SK-N-SH (cell line): ENCODE results near the gene DQX1. TPM values are rescaled to one million over a fixed set of nuclear protein-coding genes. Genes with fewer than 3 reads are reported as not detected.

Experiments used
- CTCF ChIA-PET: fragments of 300-600, 350-600 bp; formaldehyde crosslinking; extraction: SDS; loops from one replicate; lab custom pipeline; 2021; lab: Yijun Ruan, JAX
- POLR2A ChIA-PET: fragments of 350-600 bp; sonication (Branson Sonifier 250); formaldehyde crosslinking; extraction: SDS; loops from one replicate; lab custom pipeline; 2020; ENCODE audit warnings: antibody characterized with exemption, inconsistent platforms; lab: Yijun Ruan, JAX
- DNase-seq: peaks from one replicate; pipeline ENCODE4 v3.0.0; 2012
- H2AFZ ChIP-seq: fragments of 200-600 bp; sonication (generic); 2 replicates; pipeline ENCODE4 v1.8.1; 2016; ENCODE audit warnings: antibody characterized with exemption, mild to moderate bottlenecking, low read depth
- H3F3A ChIP-seq: fragments of 200-600 bp; sonication (generic); replicated peaks from 2 replicates; pipeline ENCODE3; 2016; ENCODE audit warnings: antibody characterized with exemption, mild to moderate bottlenecking; ENCODE audit not compliant: insufficient read depth
- H3K27ac ChIP-seq, 2 experiments: fragments of 200-500 bp in 1 of 2; fragments of 200-600 bp in 1 of 2; sonication (Bioruptor generic) in 1 of 2; sonication (generic), shearing (Covaris generic) in 1 of 2; 2 replicates each; pipeline versions ENCODE4 v1.5.1 to v1.6.1; 2014 to 2016; ENCODE audit warnings: low read depth in 2 of 2, inconsistent platforms in 1 of 2, low read length in 1 of 2, mild to moderate bottlenecking in 1 of 2, mixed read lengths in 1 of 2
- H3K27me3 ChIP-seq: fragments of 200-600 bp; sonication (generic), shearing (Covaris generic); 2 replicates; pipeline ENCODE4 v1.6.1; 2016; ENCODE audit warnings: mixed run types; ENCODE audit not compliant: insufficient read depth
- H3K36me3 ChIP-seq, 2 experiments: fragments of 200-500 bp in 1 of 2; fragments of 200-600 bp in 1 of 2; sonication (Bioruptor generic) in 1 of 2; sonication (generic) in 1 of 2; replicated peaks in 1 of 2; 2 replicates each; pipeline versions ENCODE3 to v1.5.1; 2014 to 2016; ENCODE audit warnings: low read length in 1 of 2, mild to moderate bottlenecking in 1 of 2; ENCODE audit not compliant: insufficient read depth in 2 of 2, control insufficient read depth in 1 of 2
- H3K4me1 ChIP-seq, 2 experiments: fragments of 200-500 bp in 1 of 2; fragments of 200-600 bp in 1 of 2; sonication (Bioruptor generic) in 1 of 2; sonication (generic), shearing (Covaris generic) in 1 of 2; 2 replicates each; pipeline versions ENCODE4 v1.5.1 to v1.6.1; 2014 to 2016; ENCODE audit warnings: low read depth in 1 of 2, low read length in 1 of 2, mixed run types in 1 of 2; ENCODE audit not compliant: insufficient read depth in 2 of 2, control insufficient read depth in 1 of 2
- H3K4me2 ChIP-seq: fragments of 200-600 bp; sonication (generic), shearing (Covaris generic); 2 replicates; pipeline ENCODE4 v1.6.1; 2017; ENCODE audit warnings: mixed run types
- H3K4me3 ChIP-seq, 2 experiments: fragments of 200-500 bp in 1 of 2; fragments of 200-600 bp in 1 of 2; sonication (Bioruptor generic) in 1 of 2; sonication (generic), shearing (Covaris generic) in 1 of 2; 2 replicates each; pipeline versions ENCODE4 v1.5.1 to v1.8.1; 2014 to 2016; ENCODE audit warnings: low read depth in 2 of 2, inconsistent platforms in 1 of 2, low read length in 1 of 2, mild to moderate bottlenecking in 1 of 2, mixed read lengths in 1 of 2, moderate library complexity in 1 of 2
- H3K79me2 ChIP-seq: fragments of 200-600 bp; sonication (generic); 2 replicates; pipeline ENCODE4 v1.8.1; 2017; ENCODE audit warnings: mild to moderate bottlenecking; ENCODE audit not compliant: insufficient read depth
- H3K9ac ChIP-seq: fragments of 200-600 bp; sonication (generic); 2 replicates; pipeline ENCODE4 v1.6.1; 2017; ENCODE audit warnings: mixed run types
- H3K9me2 ChIP-seq: fragments of 200-600 bp; sonication (generic); 2 replicates; pipeline ENCODE4 v1.6.1; 2017; ENCODE audit warnings: mixed run types
- H3K9me3 ChIP-seq: fragments of 200-600 bp; sonication (generic); 2 replicates; pipeline ENCODE4 v1.6.1; 2017; ENCODE audit warnings: mixed run types, mild to moderate bottlenecking, moderate library complexity
- H4K20me1 ChIP-seq: fragments of 200-600 bp; sonication (generic); 2 replicates; pipeline ENCODE4 v1.6.1; 2017; ENCODE audit warnings: mild to moderate bottlenecking, mixed run types; ENCODE audit not compliant: insufficient read depth
- EP300 ChIP-seq, 2 experiments: IDR thresholded peaks; 2 replicates each; pipeline versions ENCODE4 v1.4.0 to v1.6.1; 2012; ENCODE audit warnings: borderline replicate concordance in 1 of 2, low read depth in 1 of 2, low read length in 1 of 2
- EZH2phosphoT487 ChIP-seq: fragments of 200-600 bp; sonication (generic); IDR thresholded peaks from 2 replicates; pipeline ENCODE4 v1.6.1; 2017; ENCODE audit warnings: low read depth, mixed run types, mild to moderate bottlenecking, antibody characterized with exemption, moderate library complexity, borderline replicate concordance
- FOXJ3 ChIP-seq: sonication (generic); formaldehyde crosslinking; IDR thresholded peaks from 2 replicates; pipeline ENCODE4 v1.5.1; 2020; ENCODE audit warnings: mild to moderate bottlenecking, missing genetic modification reagents
- FOXM1 ChIP-seq: IDR thresholded peaks from 2 replicates; pipeline ENCODE4 v1.4.0; 2012; ENCODE audit warnings: low read depth, mild to moderate bottlenecking
- GABPA ChIP-seq: IDR thresholded peaks from 2 replicates; pipeline ENCODE4 v1.4.0; 2012; ENCODE audit warnings: low read depth, mild to moderate bottlenecking
- JUND ChIP-seq: IDR thresholded peaks from 2 replicates; pipeline ENCODE4 v1.4.0; 2012
- MEF2A ChIP-seq: IDR thresholded peaks from 2 replicates; pipeline ENCODE4 v1.4.0; 2012; ENCODE audit warnings: low read depth, borderline replicate concordance
- NRF1 ChIP-seq: IDR thresholded peaks from 2 replicates; pipeline ENCODE4 v1.6.1; 2012; ENCODE audit warnings: low read depth, mild to moderate bottlenecking, low read length
- RAD21 ChIP-seq: IDR thresholded peaks from 2 replicates; pipeline ENCODE4 v1.6.1; 2012; ENCODE audit warnings: mild to moderate bottlenecking, low read length
- RCOR1 ChIP-seq: fragments of 150-350 bp; IDR thresholded peaks from 2 replicates; pipeline ENCODE4 v1.6.1; 2017; ENCODE audit warnings: antibody characterized with exemption, low read length
- RXRA ChIP-seq: IDR thresholded peaks from 2 replicates; pipeline ENCODE4 v1.4.0; 2012; ENCODE audit warnings: low read depth, mild to moderate bottlenecking, borderline replicate concordance
- SIN3A ChIP-seq: IDR thresholded peaks from 2 replicates; pipeline ENCODE4 v1.6.1; 2012; ENCODE audit warnings: low read depth, mild to moderate bottlenecking, low read length, moderate library complexity, borderline replicate concordance
- SMC3 ChIP-seq: IDR thresholded peaks from 2 replicates; pipeline ENCODE4 v1.6.1; 2012; ENCODE audit warnings: low read depth, low read length, improper control_type of control experiment
- TAF1 ChIP-seq: IDR thresholded peaks from 2 replicates; pipeline ENCODE4 v1.6.1; 2012; ENCODE audit warnings: low read depth, mild to moderate bottlenecking, low read length, moderate library complexity, borderline replicate concordance
- TCF12 ChIP-seq: IDR thresholded peaks from 2 replicates; pipeline ENCODE4 v1.4.0; 2012
- TEAD4 ChIP-seq: IDR thresholded peaks from 2 replicates; pipeline ENCODE4 v1.4.0; 2012; ENCODE audit warnings: mild to moderate bottlenecking, borderline replicate concordance; ENCODE audit not compliant: insufficient read depth
- WGBS: methylation state at CpG from one replicate; pipeline ENCODE4 v1.1.6; 2017; ENCODE audit warnings: low lambda C conversion rate; 5-methylcytosine and 5-hydroxymethylcytosine counted together
- polyA plus RNA-seq, 3 experiments: library from polyadenylated mRNA; depleted of rRNA; stranded (reverse); fragments of >200 nt; gene quantifications; 2 replicates each; pipeline ENCODE4 v1.2.3, GENCODE V29; 2012
- TF ChIP-seq, protein P1 (sequence below): fragments of 150-350 bp; IDR thresholded peaks from 2 replicates; pipeline ENCODE4 v1.6.1; 2017; ENCODE audit warnings: antibody characterized with exemption, low read length, low read depth, borderline replicate concordance
- TF ChIP-seq, protein P2 (sequence below): fragments of 200-600 bp; sonication (generic); IDR thresholded peaks from 2 replicates; pipeline ENCODE4 v1.6.1; 2017; ENCODE audit warnings: antibody characterized with exemption, mild to moderate bottlenecking, moderate library complexity

Gene DQX1
- polyA plus RNA-seq, 1 of the 3 experiments (the other 2 are of a cell fraction), result 1.6 TPM

- H3K9me3 ChIP-seq, result no peaks in the 10 kb centered on the region
- H4K20me1 ChIP-seq, result no peaks in the 10 kb centered on the region
- ChIA-PET POLR2A (no interaction called here), CTCF (interaction anchor here (0.8 to 1.1 kb wide), 2 partner anchors 8 to 57 kb away, joined by 3 read pairs; partner anchors contain the start of genes CCDC142 and TTC31)
- H3K27ac ChIP-seq, result no peak overlapping the region
- H3K9me2 ChIP-seq, result no peaks in the 10 kb centered on the region
- no peak overlapping the region for H3K4me2 ChIP-seq
- peaks cover 7% of the 10 kb centered on the region for H3F3A ChIP-seq
- no peaks in the 10 kb centered on the region for H3K4me1 ChIP-seq
- no peak for TF ChIP-seq MEF2A
- H3K27me3 ChIP-seq, result no peaks in the 10 kb centered on the region
- 91% methylated on average over 5 of the region's 5 CpGs for WGBS
- H3K9ac ChIP-seq, result no peak overlapping the region
- DNase-seq, result no peak
- no peaks in the 10 kb centered on the region for H3K79me2 ChIP-seq
- H3K4me3 ChIP-seq, result no peak overlapping the region
- H3K36me3 ChIP-seq, result peaks cover 3% of the 10 kb centered on the region in 2 experiments
- H2AFZ ChIP-seq, result no peak overlapping the region
These were observed 14.3 kb upstream of the DQX1 start for GRCh38 chr2:74540291-74540690.

DNA sequence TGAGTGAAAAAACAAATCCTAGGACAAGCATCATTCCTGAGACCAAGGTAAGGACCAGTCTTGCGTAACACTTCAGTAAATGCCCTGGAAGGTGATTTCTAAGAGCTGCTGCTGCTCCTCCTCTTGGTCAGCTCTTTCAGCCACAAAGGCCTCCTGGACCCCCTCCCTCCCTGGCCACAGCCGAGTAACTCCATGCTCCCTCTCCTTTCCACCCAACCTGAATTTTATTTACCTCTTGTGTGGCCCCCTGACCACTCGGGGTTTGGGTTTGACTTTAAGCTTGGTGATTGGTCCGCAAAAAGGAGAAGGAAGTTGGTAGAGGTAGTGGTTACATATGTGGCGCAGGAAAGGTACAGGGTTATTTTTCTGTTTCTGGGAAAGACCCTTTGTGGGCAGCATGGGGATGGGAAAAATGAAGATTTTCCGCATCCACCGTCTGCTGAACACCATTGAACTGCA, 12.9 kb upstream of the DQX1 start:
- Histone ChIP-seq H3K79me2 (no peaks in the 10 kb centered on the region), H3K4me2 (no peak overlapping the region), H3F3A (peaks cover 5% of the 10 kb centered on the region), H3K4me3 (no peak overlapping the region), H2AFZ (no peak overlapping the region), H3K9me3 (no peaks in the 10 kb centered on the region), H3K9me2 (no peaks in the 10 kb centered on the region), H3K9ac (no peak overlapping the region), H3K27me3 (no peaks in the 10 kb centered on the region), H3K36me3 (peaks cover 4 to 6% of the 10 kb centered on the region in 2 experiments), H4K20me1 (no peaks in the 10 kb centered on the region), H3K27ac (no peak overlapping the region), H3K4me1 (no peaks in the 10 kb centered on the region)
- CTCF ChIA-PET, result no interaction called here
- POLR2A ChIA-PET, result no interaction called here
- TF ChIP-seq RCOR1 (no peak), FOXJ3 (no peak), NRF1 (no peak), GABPA (no peak), JUND (no peak), TCF12 (no peak), TEAD4 (no peak), SMC3 (no peak), MEF2A (no peak), TAF1 (no peak), EP300 (IDR thresholded peaks at IDR 0.05; ENCODE audit: borderline replicate concordance in 1 of 2, low read depth in 1 of 2, low read length in 1 of 2) (no peak), SIN3A (no peak), RAD21 (no peak), FOXM1 (no peak), RXRA (no peak), EZH2phosphoT487 (no peak)
- TF ChIP-seq, protein P1, sequence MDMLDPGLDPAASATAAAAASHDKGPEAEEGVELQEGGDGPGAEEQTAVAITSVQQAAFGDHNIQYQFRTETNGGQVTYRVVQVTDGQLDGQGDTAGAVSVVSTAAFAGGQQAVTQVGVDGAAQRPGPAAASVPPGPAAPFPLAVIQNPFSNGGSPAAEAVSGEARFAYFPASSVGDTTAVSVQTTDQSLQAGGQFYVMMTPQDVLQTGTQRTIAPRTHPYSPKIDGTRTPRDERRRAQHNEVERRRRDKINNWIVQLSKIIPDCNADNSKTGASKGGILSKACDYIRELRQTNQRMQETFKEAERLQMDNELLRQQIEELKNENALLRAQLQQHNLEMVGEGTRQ, result no peak
- TF ChIP-seq, protein P2, sequence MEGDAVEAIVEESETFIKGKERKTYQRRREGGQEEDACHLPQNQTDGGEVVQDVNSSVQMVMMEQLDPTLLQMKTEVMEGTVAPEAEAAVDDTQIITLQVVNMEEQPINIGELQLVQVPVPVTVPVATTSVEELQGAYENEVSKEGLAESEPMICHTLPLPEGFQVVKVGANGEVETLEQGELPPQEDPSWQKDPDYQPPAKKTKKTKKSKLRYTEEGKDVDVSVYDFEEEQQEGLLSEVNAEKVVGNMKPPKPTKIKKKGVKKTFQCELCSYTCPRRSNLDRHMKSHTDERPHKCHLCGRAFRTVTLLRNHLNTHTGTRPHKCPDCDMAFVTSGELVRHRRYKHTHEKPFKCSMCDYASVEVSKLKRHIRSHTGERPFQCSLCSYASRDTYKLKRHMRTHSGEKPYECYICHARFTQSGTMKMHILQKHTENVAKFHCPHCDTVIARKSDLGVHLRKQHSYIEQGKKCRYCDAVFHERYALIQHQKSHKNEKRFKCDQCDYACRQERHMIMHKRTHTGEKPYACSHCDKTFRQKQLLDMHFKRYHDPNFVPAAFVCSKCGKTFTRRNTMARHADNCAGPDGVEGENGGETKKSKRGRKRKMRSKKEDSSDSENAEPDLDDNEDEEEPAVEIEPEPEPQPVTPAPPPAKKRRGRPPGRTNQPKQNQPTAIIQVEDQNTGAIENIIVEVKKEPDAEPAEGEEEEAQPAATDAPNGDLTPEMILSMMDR, result no peak
- DNase-seq, result no peak
- WGBS, result 90% methylated on average over 7 of the region's 7 CpGs
